Activated CD8-positive, alpha-beta memory T cell treated with anti-CD3 and anti-CD28 coated beads, Interleukin-2, amount 10 ng/mL, durations not matched to agents 7 days and 5 days (primary cell): ENCODE measurements around the gene AURKA. TPM values are rescaled to one million over a fixed set of nuclear protein-coding genes. Genes with fewer than 3 reads are reported as not detected.
A peak's percentile ranks its signal among the peaks of the same experiment; 100 is the strongest.
"Not testable (repeated sequence)": the region's sequence is repeated elsewhere in the genome, so short reads cannot be mapped to it uniquely, and the experiment has no call there.

Experiments
- ATAC-seq: fragments of 150-1000 bp; cut with Tn5 transposase; one replicate; pipeline ENCODE4 v1.10.0; 2021; ENCODE audit warnings: moderate library complexity
- CTCF ChIA-PET: fragments of 350-600 bp; sonication (Branson Sonifier 250); formaldehyde crosslinking; loops from one replicate; lab custom pipeline; 2021; ENCODE audit warnings: antibody characterized with exemption; lab: Charles Lee
- DNase-seq: peaks from one replicate; pipeline ENCODE4 v3.0.0-alpha.2; 2020
- H3K27ac Mint-ChIP-seq: one replicate; pipeline ENCODE4 v1.8.0; 2021; ENCODE audit warnings: mild to moderate bottlenecking, mixed read lengths
- H3K27me3 Mint-ChIP-seq: one replicate; pipeline ENCODE4 v1.8.0; 2021; ENCODE audit warnings: mixed read lengths
- H3K36me3 Mint-ChIP-seq: one replicate; pipeline ENCODE4 v1.8.0; 2021; ENCODE audit warnings: mild to moderate bottlenecking, mixed read lengths
- H3K4me1 Mint-ChIP-seq: one replicate; pipeline ENCODE4 v1.8.0; 2021; ENCODE audit warnings: mixed read lengths
- H3K4me3 Mint-ChIP-seq: one replicate; pipeline ENCODE4 v1.8.0; 2021; ENCODE audit warnings: mild to moderate bottlenecking, moderate library complexity, mixed read lengths
- H3K9me3 Mint-ChIP-seq: one replicate; pipeline ENCODE4 v1.8.0; 2022; ENCODE audit warnings: low read depth, mixed read lengths
- total RNA-seq, 2 experiments: library from RNA; stranded (reverse); gene quantifications; one replicate each; pipeline ENCODE4 v1.2.3, GENCODE V29; 2021

Gene AURKA
- total RNA-seq, 2 experiments from 2014 or later = 107 to 123 TPM

DNA sequence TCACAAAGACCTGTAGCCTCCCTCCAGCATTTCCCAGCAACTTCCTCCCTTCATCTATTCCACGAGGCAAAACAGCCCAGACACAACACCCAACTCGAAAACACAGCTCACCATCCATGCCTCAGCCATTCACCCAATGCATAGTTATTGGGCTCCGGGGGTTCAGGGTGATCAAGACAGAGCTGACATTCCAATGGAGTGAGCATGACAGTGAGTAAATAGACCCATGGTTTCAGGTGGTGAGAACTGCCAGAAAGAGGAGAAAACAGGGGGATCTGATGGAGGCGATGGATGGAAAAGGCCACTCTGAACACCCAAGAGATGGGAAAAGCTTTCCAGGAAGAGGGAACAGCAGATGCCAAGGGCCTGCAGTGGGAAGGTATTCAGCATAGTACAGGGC is 25.9 kb upstream of the AURKA start:
- peaks cover 81% of the 10 kb centered on the region for H3K4me1 Mint-ChIP-seq
- no peak for DNase-seq
- H3K36me3 Mint-ChIP-seq = peaks cover 52% of the 10 kb centered on the region
- ATAC-seq = no peak
- peak overlapping the region; percentile 90 for H3K27ac Mint-ChIP-seq
- H3K9me3 Mint-ChIP-seq = no peaks in the 10 kb centered on the region
- peak overlapping the region; percentile 52 for H3K4me3 Mint-ChIP-seq
- CTCF ChIA-PET = interaction anchor here (0.7 to 3.1 kb wide), 5 partner anchors 16 to 48 kb away, joined by 3 to 7 read pairs (median 3); partner anchors contain the start of genes AURKA and CSTF1
- no peaks in the 10 kb centered on the region for H3K27me3 Mint-ChIP-seq

DNA sequence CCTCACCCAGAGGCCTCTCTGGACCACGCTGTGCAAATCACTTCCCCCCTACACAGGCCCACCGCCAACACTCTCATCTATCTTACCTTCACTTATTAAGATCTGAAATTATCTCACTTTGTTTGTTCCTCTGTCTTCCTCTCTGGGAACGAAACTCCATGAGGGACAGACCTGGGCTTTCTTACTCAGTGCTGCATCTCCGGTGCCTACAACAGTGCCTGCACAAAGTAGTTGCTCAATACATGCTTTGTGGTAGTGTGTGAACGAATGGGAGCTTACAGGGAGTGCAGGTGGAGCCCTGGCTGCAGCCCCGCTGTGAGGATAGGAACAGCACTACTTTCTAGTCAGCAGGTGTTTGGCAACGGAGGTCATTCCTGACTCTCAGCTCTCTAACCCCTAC is 25.4 kb upstream of the AURKA start:
- Mint-ChIP-seq H3K9me3 (no peaks in the 10 kb centered on the region), H3K27ac (peak overlapping the region; percentile 90), H3K4me3 (no peak overlapping the region)

DNA sequence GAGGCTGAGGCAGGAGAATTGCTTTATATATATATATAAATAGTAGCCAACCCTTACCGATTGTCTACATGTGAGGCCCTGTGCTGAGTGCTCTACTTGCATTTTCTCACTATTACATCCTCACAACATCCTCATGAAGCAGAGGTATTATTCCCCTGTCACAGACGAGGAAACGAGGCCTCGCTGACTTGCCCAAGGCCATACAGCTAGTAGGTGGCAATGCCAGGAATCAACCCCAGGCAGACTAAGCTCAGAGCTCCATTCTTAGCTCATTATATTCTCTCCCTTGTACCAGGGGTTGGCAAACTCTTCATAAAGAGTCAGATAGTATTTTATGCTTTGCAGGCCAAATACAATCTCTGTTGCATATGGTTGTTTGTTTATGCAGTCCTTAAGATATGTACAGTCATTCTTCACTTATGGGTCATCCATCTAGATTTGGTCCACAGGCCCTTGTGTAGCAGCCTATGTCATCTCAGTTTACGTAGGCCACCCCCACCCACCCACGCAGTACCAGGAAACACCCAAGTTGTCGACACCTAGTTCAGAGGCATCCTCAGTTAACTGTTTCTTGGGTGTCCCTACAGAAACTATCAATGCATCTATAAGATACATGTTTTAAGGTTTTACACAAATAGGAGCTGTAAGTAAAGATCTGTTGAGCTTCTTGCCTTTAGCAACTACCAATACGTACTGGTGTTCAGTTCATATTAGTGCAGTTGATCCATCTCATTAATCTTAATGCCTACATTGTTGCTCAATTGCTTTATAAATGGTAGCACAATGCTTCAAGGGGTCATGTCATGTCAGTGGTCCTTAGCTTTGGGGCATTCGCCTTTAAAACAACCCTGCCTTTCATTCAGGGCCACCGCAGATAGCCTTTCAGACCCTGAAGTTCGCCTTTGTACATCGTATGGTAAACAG is 23.1 kb upstream of the AURKA start:
- Mint-ChIP-seq H3K4me1 (peaks cover 77% of the 10 kb centered on the region), H3K36me3 (peaks cover 57% of the 10 kb centered on the region), H3K27ac (peak overlapping the region; percentile 84), H3K4me3 (peak overlapping the region; percentile 56), H3K27me3 (no peaks in the 10 kb centered on the region), H3K9me3 (no peaks in the 10 kb centered on the region)
- CTCF ChIA-PET = interaction anchor here (0.9 to 1.2 kb wide), 4 partner anchors 9 to 135 kb away, joined by 3 to 4 read pairs (median 3); no protein-coding TSS in a partner anchor
- DNase-seq (peak; percentile 74), ATAC-seq (peak; percentile 63)

More for the DNA sequence above, 25.4 kb upstream of the AURKA start:
- H3K4me1 Mint-ChIP-seq = peaks cover 81% of the 10 kb centered on the region
- H3K27me3 Mint-ChIP-seq = no peaks in the 10 kb centered on the region
- DNase-seq (no peak), ATAC-seq (no peak)
- CTCF ChIA-PET = interaction anchor here (0.7 to 3.1 kb wide), 5 partner anchors 17 to 49 kb away, joined by 3 to 7 read pairs (median 3); partner anchors contain the start of genes AURKA and CSTF1
- H3K36me3 Mint-ChIP-seq = peaks cover 57% of the 10 kb centered on the region

DNA sequence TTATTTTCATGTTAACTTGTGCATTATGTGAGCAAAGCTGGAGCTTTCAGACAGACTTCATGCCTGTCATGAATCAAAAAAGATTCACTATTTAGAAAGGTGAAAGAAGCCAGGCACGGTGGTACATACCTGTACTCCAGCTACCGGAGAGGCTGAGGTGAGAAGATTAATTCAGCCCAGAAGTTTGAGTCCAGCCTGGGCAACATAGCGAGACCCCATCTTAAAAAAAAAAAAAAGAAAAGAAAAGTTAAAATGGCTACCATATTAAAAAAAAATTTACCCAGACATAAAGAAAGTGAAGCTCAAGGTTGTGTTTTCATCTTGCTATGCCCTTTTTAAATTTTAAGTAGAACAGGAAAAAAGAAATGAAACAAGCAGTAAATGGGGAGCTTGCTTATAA is 20.9 kb upstream of the AURKA start:
- Mint-ChIP-seq H3K9me3 (no peaks in the 10 kb centered on the region), H3K27ac (peak overlapping the region; percentile 95), H3K4me1 (peaks cover 64% of the 10 kb centered on the region), H3K36me3 (peaks cover 58% of the 10 kb centered on the region), H3K27me3 (no peaks in the 10 kb centered on the region), H3K4me3 (peak overlapping the region; percentile 81)
- ATAC-seq (no peak), DNase-seq (no peak)
- CTCF ChIA-PET = interaction anchor here (0.6 to 2.9 kb wide), 9 partner anchors 10 to 1068 kb away, joined by 3 to 18 read pairs (median 4); partner anchors contain the start of genes AURKA and CSTF1

DNA sequence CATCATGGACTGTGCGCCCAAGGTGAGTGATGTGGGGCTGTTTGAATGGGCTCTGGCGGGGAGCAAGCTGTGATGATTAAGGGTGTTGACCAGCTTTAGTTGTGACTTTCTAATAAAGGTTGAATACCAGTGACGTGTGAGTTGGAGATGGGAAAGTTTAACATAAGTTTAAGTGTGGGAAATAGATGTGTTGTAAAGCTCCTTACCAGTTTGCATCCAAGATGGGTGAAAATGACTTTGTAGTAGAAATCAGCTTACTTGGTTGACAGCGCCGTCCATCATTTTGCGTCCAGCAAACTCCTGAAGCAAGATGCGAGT is 20.4 kb upstream of the AURKA start:
- H3K9me3 Mint-ChIP-seq = no peaks in the 10 kb centered on the region
- CTCF ChIA-PET = interaction anchor here (0.9 to 3.0 kb wide), 12 partner anchors 11 to 138 kb away, joined by 3 to 18 read pairs (median 4); partner anchors contain the start of genes AURKA, CSTF1 and RTF2
- H3K4me1 Mint-ChIP-seq = peaks cover 60% of the 10 kb centered on the region
- peak overlapping the region; percentile 81 for H3K4me3 Mint-ChIP-seq
- H3K27ac Mint-ChIP-seq = peak overlapping the region; percentile 95
- no peaks in the 10 kb centered on the region for H3K27me3 Mint-ChIP-seq
- no peak for DNase-seq
- ATAC-seq = no peak
- peaks cover 57% of the 10 kb centered on the region for H3K36me3 Mint-ChIP-seq

DNA sequence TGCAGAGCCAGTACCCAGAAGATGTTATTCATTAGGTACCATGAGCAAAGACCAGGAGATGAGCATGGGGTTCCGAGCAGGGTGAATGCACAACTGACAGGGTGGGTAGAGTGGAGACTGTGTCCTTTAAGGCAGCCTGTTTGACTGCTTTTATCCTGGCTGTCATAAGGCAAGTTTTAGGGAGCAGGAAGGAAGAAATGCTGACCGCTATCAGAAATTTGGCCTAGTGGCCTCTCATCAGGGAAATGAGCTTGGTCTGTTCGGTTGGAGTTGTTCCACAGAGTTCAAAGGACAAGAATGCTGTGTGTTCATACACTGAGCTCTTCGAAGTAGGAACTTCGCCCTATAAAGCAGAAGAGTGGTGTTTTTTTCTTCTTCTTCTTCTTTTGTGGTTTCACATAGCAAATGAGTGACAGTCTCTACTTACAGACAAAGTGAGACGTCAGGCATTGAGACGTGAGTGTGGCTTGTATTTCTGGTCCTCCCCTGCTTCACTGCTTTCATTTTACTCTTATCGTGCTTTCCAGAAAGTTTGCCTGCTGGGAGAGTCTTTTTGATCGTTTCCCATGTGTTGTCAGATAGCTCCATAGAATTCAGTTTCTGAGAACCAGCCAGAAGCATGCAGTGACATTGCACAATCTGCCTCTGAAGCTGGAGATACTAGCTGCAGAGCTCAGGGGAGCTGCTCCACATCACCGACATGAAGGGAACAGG is 19.9 kb upstream of the AURKA start, which contains the start of gene CASS4:
Gene CASS4, plus strand, starts transcription at position 502 of the 714 bp plus-strand sequence. Its CDS starts 199 bp downstream, at position 701.
- no peaks in the 10 kb centered on the region for H3K9me3 Mint-ChIP-seq

DNA sequence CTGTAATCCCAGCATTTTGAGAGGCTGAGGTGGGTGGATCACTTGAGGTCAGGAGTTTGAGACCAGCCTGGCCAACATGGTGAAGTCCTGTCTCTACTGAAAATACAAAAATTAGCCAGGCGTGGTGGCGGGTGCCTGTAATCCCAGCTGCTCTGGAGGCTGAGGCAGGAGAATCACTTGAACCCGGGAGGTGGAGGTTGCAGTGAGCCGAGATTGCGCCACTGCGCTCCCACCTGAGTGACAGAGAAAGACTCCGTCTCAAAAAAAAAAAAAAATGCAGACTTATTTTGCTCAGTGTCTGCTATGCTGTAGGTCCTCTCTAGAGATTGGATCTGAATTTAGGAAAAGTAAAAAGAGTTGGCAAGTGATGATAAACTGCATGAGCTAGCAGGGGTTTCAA is 19.3 kb upstream of the AURKA start:
- H3K9me3 Mint-ChIP-seq, ATAC-seq, H3K27me3 Mint-ChIP-seq, DNase-seq: not testable (repeated sequence)
- Mint-ChIP-seq H3K4me1 (peaks cover 49% of the 10 kb centered on the region), H3K36me3 (peaks cover 60% of the 10 kb centered on the region), H3K4me3 (peak overlapping the region; percentile 81), H3K27ac (peak overlapping the region; percentile 95)
- CTCF ChIA-PET = interaction anchor here (0.9 to 3.0 kb wide), 10 partner anchors 11 to 139 kb away, joined by 3 to 18 read pairs (median 4); partner anchors contain the start of genes AURKA, CSTF1 and RTF2

More for the DNA sequence above, 19.9 kb upstream of the AURKA start, which contains the start of gene CASS4:
- CTCF ChIA-PET = interaction anchor here (0.9 to 3.0 kb wide), 10 partner anchors 11 to 139 kb away, joined by 3 to 18 read pairs (median 6); partner anchors contain the start of genes AURKA, CSTF1 and RTF2
- peak within 1 kb of the TSS; percentile 81 for H3K4me3 Mint-ChIP-seq
- H3K27me3 Mint-ChIP-seq = no peaks in the 10 kb centered on the region
- DNase-seq = peak; percentile 65
- H3K4me1 Mint-ChIP-seq = peaks cover 55% of the 10 kb centered on the region
- peaks cover 57% of the 10 kb centered on the region for H3K36me3 Mint-ChIP-seq
- H3K27ac Mint-ChIP-seq = peak within 1 kb of the TSS; percentile 95
- ATAC-seq = peak; percentile 68

DNA sequence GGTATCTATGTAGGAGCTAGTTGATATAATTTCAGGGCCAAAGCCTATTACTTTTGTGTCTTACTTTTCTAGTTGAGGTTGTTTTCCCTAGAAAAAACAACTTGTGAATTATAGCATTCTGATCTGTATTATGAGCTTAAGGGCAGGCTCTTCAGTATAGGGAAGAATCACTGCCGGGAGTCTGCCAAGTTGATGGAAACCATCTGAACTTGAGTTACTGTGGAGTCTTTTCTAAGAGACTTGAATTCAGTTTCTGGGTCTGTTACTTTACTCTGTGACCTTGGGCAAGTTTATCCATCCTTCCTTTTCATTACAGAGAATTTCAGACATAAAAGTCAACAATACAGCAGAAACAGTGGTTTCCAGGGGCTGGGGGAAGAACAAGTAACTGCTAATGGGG is 17.9 kb upstream of the AURKA start:
- Mint-ChIP-seq H3K4me1 (peaks cover 50% of the 10 kb centered on the region), H3K9me3 (no peaks in the 10 kb centered on the region), H3K4me3 (no peak overlapping the region), H3K27me3 (no peaks in the 10 kb centered on the region), H3K27ac (no peak overlapping the region), H3K36me3 (peaks cover 71% of the 10 kb centered on the region)
- DNase-seq = no peak
- CTCF ChIA-PET = interaction anchor here (1.5 to 3.0 kb wide), 3 partner anchors 49 to 106 kb away, joined by 4 to 7 read pairs (median 4); no protein-coding TSS in a partner anchor
- no peak for ATAC-seq

DNA sequence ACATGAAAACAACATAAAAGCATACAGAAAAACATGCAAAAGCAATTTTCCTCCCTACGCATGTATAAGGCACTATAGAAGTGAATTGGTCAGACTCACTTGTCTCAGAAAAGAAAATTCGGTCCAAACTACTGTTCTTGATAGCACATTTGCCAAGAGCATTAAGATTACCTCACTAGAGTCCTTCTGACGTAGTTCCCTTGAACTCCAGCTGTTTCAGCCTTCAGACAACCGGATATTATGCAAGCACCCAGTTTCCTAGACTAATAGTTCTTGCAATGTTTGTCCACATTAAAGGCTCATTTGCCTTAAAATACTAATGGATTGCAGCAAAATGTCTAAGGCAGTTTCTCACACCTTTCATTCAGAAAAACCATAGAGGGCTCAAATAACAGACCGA is 17.5 kb upstream of the AURKA start:
- Mint-ChIP-seq H3K27me3 (no peaks in the 10 kb centered on the region), H3K4me3 (no peak overlapping the region), H3K4me1 (peaks cover 47% of the 10 kb centered on the region), H3K9me3 (no peaks in the 10 kb centered on the region), H3K27ac (no peak overlapping the region), H3K36me3 (peaks cover 72% of the 10 kb centered on the region)
- DNase-seq (no peak), ATAC-seq (no peak)
- CTCF ChIA-PET = interaction anchor here (1.5 to 3.0 kb wide), 3 partner anchors 49 to 106 kb away, joined by 4 to 7 read pairs (median 4); no protein-coding TSS in a partner anchor

DNA sequence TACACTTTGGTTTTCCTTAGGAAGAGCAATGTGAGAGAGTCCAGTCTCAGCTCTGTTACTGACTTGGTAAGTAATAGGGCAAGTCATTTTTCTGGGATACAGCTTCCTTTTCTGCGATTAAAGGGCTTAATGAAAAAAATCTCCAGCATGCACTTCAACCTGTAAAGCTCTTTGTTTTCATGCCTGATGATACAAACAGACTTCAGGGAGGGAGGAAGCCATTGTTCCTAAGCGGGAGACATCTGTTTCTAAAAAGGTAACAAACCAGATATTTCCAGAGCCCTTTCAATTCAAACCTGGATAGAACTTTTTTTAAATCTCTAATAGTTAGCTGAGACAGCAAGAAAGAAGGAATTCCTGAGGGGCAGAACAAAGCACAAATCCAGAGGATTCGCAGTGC is 14.9 kb upstream of the AURKA start:
- Mint-ChIP-seq H3K4me3 (no peak overlapping the region), H3K9me3 (no peaks in the 10 kb centered on the region), H3K27me3 (no peaks in the 10 kb centered on the region), H3K36me3 (peaks cover 70% of the 10 kb centered on the region), H3K27ac (no peak overlapping the region), H3K4me1 (peaks cover 27% of the 10 kb centered on the region)
- no peak for ATAC-seq
- CTCF ChIA-PET = interaction anchor here (0.9 kb wide), 1 partner anchor 8 kb away, joined by 3 read pairs; no protein-coding TSS in a partner anchor
- DNase-seq = no peak

DNA sequence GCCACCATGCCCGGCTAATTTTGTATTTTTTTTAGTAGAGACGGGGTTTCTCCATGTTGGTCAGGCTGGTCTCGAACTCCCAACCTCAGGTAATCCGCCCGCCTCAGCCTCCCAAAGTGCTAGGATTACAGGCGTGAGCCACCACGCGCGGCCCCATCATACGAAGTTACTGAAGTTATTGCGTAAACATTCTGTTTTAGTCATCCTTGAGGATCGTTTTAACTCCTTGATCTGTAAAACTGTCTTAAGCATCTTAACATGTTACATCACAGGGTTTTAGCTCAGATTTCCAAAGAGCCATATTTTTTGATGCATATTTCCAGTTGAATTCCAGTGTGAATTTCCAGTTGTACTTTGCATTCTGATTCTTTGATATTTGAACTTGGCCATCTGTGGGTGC is 13.3 kb upstream of the AURKA start:
- H3K4me3 Mint-ChIP-seq, H3K27me3 Mint-ChIP-seq, DNase-seq, CTCF ChIA-PET, H3K27ac Mint-ChIP-seq, H3K9me3 Mint-ChIP-seq, ATAC-seq: not testable (repeated sequence)
- Mint-ChIP-seq H3K4me1 (peaks cover 23% of the 10 kb centered on the region), H3K36me3 (peaks cover 72% of the 10 kb centered on the region)

DNA sequence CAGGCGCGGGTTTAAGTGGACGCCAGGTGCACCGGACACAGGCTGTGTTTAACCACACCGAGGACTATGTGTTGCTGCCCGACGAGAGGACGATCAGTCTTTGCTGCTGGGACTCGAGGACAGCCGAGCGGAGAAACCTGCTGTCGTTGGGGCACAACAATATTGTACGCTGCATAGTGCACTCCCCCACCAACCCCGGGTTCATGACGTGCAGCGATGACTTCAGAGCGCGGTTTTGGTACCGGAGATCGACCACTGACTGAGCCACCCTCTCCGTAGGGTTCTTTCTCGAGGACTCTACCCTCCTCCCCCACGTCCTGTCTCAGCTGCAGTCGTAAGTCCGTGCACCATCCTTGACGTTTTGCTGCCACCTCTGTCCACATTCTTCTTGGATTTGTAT is 11.4 kb upstream of the AURKA start:
- H3K9me3 Mint-ChIP-seq = no peaks in the 10 kb centered on the region
- H3K36me3 Mint-ChIP-seq = peaks cover 72% of the 10 kb centered on the region
- H3K27ac Mint-ChIP-seq = no peak overlapping the region
- peaks cover 30% of the 10 kb centered on the region for H3K4me1 Mint-ChIP-seq
- CTCF ChIA-PET = no interaction called here
- H3K27me3 Mint-ChIP-seq = no peaks in the 10 kb centered on the region
- DNase-seq = no peak
- H3K4me3 Mint-ChIP-seq = no peak overlapping the region
- ATAC-seq = no peak
